ENCODE measurements around the gene GINM1.

GINM1 gene

GRCh38 chr6:149600508-149600907, 34.3 kb downstream of the GINM1 start:
- DNase-seq = no peak

GRCh38 chr6:149608381-149608982, 42.3 kb downstream of the GINM1 start:
- DNase-seq = peak; percentile 2

- no peak for DNase-seq
Measured at GRCh38 chr6:149614337-149614736, 48.2 kb downstream of the GINM1 start.

- DNase-seq = no peak
Measured at GRCh38 chr6:149615805-149616204, 49.6 kb downstream of the GINM1 start.

- no peak for DNase-seq
Measured at GRCh38 chr6:149627672-149628071, 61.5 kb downstream of the GINM1 start.

- no peak for DNase-seq
Measured at GRCh38 chr6:149628875-149629510, 62.8 kb downstream of the GINM1 start.

GRCh38 chr6:149634315-149634714, 68.1 kb downstream of the GINM1 start:
- no peak for DNase-seq

GRCh38 chr6:149636124-149636523, 69.9 kb downstream of the GINM1 start:
- DNase-seq = no peak
